GM18870 (cell line): ENCODE measurements around the gene NDUFS6.
"Not testable (repeated sequence)": the region's sequence is repeated elsewhere in the genome, so short reads cannot be mapped to it uniquely, and the experiment has no call there.

Experiments
- ATAC-seq: cut with Tn5 transposase; IDR thresholded peaks from one replicate; pipeline ENCODE4 v1.9.1; 2021; ENCODE audit warnings: moderate library complexity; ENCODE audit not compliant: unreplicated experiment

Gene NDUFS6

DNA sequence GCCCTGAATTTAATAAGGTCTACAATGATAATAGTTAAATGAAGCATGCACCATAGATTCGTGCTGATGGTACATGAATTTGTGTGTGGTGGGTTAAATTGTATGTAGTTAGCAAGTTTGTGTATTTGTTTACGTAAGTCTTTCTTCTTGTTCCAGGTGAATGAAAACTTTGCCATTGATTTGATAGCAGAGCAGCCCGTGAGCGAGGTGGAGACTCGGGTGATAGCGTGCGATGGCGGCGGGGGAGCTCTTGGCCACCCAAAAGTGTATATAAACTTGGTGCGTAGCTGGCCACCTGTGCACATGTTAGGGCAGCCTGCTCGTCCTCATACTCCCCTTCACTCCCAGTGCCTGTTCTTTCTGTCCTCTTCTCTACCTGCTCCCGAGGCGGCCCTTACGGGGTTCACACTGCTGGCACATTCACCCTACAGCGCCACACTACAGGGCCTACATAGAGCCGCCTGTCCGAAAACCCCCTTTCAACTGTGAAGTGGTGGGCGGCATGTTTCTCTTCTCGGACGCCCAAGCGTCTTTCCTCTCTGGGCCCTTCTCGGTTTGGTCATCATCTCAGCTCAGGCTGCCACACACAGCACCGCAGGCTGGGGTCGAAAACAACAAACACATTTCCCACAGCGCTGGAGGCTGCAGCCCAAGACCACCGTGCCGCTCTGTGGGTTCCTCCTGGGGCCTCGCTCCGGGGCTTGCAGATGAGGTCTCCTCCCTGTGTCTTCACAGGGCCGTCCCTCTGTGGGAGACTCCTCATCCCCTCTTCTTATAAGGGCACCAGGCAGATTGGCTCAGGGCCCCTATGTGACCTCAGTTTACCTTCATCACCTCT is 13.2 kb downstream of the NDUFS6 start:
- ATAC-seq, result no peak

DNA sequence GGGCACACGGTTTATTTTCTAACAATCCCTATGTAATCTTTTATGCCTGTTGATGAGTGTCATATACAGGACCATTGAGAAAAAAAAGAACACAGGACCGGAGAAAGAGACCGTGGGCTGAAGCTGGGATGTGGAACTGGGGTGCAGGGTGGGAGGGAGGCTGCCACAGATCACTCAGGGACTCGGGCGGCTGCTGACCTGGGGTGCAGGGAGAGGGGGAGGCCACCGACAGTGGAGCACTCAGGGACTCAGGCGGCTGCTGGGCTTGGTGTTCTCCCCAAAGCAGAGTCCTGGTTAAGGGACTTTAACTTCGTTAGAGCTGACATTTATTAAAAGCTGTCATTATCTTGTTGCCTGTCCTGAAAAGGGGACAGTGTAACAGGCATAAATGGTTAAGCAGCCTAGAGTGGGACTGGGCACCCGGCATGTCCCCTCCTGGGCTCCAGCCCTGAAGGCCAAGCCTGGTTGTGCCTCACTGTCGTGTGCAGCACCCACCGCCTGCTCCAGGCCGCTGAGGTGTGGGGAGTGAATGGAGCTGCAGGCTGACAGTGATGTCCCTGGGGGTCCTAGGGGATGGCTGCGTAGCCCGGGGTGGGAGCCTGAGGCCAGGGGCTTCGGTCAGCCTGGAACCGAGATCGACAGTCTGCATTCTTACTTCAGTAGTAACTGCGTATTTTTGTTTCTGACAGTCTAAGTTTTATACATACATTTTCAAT is 14.0 kb downstream of the NDUFS6 start:
- ATAC-seq, result no peak

DNA sequence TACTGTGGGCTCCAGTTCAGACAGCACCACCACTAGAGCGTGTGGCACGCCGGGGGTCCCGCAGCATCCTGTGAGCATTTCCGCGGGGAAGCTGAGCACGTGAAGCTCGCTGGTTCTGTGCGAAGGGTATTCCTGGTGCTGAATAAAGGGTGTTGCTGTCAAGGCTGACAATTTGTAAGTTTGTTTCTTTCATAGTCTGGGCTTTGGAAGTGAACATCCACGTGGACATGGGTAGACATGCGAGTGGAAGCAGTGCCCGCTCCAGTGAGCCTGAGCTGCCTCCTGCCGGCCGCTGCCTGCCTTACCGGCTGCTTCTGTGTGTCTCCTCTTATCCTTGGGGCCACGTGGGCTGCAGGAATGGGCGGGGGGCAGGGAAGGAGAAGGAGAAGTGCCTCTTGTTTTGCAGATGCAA is 14.7 kb downstream of the NDUFS6 start:
- no peak for ATAC-seq

DNA sequence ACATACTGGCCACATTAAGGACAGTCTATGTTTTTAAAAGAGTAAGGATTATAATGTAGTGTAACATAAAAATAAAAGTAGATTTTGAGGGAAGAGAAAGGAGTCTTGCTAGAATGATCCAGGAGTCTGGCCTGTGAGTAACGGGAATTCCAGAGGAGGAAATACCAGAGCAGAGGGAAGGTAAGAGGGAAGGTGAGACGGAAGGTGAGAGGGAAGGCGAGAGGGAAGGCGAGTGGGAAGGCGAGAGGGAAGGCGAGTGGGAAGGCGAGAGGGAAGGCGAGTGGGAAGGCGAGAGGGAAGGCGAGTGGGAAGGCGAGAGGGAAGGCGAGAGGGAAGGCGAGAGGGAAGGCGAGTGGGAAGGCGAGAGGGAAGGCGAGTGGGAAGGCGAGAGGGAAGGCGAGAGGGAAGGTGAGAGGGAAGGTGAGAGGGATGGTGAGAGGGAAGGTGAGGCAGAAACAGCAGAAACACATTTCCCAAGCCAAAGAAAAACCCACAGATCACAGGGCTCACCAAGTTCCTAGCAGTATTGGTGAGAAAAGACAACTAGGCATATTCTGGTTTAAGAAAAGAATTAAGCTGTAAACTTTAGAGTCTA is 15.4 kb downstream of the NDUFS6 start:
- ATAC-seq, result not testable (repeated sequence)

DNA sequence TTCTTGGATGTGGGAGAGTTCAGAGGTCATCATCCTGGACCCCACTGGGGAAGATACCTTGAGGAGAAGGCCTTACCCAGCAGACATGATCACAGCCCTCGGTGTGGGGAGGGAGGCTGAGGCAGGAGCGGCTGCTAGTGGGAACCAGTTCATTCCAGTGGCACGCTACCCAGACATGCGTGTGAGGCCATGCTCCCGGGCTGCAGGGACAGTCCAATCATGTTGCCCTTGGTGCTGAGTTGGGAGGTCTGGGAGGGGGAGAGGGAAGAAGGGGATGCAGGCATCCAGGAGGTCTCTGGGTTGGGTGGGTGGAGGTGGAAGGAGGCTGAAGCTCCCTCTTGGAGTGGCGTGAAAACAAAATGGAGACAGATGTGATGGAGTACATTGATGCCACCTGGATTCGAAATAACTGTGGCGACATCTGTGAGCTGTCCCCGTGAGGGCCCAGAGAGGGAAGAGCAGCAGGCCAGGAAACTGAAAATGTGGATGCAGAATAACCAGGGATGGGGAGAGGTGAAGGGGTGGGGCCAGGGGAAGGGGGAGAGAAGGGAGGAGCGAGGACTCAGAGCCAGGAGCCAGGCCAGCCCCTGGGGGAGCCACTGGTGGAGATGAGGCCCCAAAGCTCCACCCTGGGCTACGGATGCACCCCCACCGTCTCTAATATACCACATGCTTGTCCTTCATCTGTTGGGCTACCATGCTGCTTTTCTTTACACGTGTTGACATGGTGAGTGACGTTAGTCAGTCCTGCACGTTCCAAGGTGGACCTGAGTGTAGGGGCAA is 16.2 kb downstream of the NDUFS6 start:
- no peak for ATAC-seq

DNA sequence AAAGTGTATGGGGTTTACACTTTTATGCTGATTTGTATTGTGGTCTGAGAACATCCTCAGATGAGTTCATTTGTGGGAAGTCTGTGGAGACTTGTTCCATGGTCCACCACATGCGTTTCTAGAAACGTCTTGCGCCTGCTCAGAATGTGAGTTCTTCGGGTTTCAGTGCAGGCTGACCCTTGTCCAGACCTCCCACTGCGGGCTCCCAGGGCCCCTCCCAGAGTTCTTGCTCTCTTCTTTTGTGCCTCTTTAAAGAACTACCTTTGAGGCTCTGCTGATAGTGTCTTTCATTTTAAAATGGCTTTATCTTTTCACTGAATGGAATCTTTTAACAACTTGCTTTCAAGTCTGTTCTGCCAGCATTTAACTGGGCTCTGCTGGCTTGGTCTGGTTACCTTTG is 17.6 kb downstream of the NDUFS6 start:
- no peak for ATAC-seq

DNA sequence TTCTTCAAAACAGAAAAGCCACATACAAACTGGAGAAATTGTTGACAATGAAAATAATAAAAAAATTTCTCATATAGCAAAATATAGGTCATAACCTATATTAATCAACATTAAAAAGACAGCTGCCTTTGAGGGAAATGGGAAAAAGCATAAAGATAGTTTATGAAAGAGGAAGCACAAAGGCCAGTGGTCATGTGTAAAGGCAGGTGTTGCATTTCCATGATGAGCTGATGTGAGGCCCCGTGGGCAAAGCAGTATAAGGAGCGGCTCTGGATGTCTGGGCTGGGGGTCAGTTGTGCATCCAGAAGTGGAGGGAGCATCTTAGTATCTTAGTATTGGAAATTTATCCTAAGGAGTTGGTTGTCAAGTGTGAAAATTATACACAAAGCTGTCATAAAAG is 18.3 kb downstream of the NDUFS6 start:
- ATAC-seq, result no peak

DNA sequence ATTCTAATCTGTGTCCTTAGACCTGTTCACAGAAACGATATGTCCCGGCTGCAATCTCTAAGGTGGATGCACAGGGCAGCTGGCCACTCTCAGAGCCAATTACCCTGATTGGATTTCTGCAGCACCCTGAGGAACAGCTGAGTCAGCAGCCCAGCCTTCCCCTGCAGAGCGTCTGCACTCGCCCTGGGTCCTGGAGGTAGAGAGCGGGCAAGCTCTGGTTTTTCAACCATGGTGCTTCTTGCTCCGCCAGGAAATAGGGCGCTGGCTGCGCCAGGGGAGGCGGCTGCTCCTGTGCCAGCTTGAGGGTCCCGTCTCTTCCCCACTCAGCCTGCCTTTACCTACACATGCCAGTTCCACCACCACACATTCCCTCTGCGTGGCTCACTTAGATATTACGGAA is 19.2 kb downstream of the NDUFS6 start:
- ATAC-seq, result no peak

DNA sequence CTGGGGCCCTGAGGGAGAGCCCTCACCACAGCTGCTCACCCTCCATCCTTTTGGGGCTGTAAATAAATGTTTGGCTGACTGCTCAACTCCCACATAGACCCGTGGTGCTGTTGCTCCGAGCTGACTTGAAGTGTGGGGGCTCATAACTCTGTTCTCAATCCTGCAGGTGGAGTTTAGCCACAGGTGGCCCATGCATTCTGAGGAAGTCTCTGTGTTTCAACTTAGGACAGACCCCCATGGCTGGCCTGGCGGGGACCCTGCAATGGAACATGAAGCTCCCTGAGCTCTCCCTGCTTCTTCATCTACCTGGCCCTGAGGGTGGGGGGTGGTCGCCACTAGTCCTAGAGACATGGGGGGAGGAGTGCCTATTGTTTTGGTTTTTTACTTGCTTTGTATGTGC is 19.7 kb downstream of the NDUFS6 start:
- no peak for ATAC-seq

DNA sequence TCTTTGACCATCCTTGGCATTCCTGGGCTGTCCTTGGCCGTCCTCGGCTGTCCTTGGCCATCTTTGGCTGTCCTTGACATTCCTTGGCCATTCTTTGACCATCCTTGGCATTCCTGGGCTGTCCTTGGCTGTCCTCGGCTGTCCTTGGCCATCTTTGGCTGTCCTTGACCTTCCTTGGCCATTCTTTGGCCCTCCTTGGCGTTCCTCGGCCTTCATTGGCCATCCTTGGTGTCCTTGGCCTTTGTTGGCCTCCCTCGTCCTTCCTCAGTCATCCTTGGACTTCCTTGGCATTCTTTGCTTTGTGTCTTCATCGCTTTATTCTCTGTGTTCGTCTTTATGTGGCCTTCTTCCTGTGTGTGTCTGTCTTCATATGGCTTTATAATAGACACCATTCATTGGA is 20.7 kb downstream of the NDUFS6 start:
- no peak for ATAC-seq

DNA sequence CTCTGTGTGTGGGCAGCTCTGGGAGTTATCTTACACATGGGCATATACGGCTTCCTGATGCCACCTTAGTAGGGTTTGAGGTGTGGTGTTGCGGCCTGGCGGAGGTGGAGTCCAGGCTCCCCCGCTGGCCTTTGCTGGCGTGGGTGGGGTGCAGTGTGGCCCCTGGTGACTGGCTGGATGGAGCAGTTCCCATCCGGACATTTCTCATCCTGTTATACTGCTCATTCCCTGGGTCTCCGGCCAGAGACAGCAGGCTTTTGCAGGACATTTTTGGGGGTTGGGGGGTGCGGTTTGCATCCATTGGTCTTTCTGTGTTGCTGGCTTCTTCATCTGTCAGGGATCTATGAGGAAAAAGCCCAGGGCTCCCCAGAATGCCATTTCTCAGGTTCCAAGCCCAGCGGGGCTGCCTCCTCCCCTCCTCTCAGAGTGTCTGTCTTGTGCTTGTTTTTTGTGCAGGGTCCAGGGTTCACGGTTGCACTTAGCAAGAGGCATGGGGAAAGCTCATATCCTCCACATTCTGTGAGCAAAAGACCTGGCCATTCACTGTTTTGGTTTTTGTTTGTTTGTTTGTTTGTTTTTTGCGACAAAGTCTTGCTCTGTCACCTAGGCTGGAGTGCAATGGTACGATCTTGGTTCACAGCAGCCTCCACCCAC is 22.3 kb downstream of the NDUFS6 start:
- no peak for ATAC-seq

DNA sequence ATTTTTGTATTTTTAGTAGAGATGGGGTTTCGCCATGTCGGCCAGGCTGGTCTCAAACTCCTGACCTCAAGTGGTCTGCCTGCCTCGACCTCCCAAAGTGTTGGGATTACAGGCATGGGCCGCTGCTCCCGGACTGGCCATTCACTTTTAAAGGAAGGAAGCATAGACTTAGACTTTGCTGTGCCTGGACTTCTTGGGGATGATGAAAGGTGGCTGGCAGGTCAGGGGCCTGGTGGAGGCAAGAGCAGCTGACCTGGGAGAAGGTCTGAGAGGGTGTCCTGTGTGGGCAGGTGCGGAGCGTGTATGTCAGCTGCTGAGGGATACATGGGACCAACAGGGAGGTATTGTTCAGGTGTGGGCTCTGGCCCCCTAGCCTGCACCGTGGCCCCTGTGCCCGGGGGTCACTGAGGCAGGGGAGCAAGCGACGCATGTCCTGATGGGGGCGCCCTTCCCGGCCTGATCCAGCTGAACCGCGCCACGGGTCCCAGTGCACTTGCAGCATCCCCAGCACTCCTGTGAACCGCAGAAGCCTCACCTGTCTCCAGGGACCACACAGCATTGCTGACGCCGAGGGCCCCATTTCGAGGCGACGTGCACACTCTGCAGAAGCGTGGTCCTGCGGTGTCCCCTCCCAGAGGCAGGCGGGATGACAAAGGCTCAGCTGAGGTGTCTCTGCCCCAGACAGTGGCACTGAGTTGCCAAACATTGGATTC is 23.1 kb downstream of the NDUFS6 start:
- ATAC-seq, result no peak

DNA sequence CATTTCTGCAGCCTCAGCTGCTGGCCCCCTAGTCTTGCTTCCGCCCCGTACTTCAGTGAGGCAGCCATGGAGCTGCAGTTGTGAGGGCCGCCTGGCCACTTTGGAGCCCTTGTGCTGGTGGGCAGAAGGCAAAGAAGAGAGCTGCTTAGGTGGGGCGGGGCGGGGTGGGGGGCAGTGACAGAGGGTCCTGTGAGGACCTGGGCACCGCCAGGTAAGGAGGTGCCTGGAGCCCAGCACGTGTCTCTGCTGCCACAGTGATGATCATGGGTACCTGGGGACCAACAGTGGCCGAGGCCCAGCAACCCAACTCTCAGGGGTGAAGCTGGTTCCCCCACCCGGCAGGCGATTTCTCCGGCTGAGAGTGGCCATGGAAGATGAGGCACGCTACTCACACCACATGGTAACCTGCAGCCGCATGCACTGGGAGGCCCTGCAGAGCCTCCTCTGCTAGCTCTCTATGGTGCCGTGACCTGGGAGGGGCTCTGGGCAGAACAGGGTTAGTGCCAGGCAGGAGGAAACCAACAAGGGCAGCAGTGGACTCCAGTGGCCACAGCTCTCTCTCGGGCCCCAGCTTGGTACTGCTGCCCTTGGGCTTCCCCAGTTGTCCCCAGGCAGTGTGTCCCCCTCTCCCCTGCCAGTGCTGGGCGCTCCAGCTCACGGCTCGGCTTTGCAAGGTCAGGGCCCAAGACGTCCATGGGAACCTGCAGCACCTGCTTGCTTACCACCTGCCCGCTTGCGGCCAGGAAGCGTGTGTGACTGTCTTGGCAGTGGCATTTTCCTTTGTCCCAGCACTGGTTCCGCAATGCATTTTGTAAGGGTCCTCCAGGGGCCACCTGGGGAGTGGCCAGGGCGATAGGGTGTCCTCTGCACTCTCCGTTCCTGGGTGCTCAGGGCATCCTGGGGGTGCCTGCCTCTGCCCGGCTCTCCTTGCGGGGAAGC is 24.0 kb downstream of the NDUFS6 start:
- no peak for ATAC-seq

DNA sequence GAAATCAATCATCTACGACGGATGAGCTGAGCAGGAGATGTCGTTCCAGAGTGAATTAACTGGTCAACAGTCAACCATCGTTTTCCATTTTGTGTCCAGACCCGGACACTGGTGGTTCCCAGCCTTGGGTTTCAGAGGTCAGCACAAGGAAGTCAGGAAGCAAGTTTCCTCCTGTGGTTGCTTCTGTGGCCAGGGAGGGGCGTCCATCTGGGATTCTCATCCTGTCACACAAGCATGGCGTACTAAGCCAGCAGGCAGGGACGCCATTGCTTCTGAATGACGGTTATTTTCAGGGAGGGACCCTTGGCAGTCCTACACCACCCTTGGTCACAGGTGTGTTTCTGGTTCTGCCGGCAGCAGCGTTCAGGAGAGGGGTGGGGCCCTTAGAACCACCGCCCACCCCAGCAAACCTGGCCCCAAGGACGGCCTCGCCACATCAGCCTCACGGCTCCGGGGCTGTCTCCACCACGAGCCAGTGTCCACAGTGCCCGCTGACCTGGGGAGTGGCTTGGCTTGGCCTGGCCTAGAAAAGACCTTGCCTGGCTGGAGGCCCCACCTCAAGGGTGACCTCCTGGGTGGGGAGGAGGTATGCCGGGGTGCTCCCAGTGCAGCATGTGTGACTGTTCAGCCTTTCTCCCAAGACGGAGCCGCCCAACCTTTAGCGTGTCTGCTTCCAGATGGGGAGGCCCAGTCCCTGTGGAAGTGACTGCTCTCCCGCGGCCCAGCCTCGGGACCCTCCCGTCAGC is 25.2 kb downstream of the NDUFS6 start:
- no peak for ATAC-seq

DNA sequence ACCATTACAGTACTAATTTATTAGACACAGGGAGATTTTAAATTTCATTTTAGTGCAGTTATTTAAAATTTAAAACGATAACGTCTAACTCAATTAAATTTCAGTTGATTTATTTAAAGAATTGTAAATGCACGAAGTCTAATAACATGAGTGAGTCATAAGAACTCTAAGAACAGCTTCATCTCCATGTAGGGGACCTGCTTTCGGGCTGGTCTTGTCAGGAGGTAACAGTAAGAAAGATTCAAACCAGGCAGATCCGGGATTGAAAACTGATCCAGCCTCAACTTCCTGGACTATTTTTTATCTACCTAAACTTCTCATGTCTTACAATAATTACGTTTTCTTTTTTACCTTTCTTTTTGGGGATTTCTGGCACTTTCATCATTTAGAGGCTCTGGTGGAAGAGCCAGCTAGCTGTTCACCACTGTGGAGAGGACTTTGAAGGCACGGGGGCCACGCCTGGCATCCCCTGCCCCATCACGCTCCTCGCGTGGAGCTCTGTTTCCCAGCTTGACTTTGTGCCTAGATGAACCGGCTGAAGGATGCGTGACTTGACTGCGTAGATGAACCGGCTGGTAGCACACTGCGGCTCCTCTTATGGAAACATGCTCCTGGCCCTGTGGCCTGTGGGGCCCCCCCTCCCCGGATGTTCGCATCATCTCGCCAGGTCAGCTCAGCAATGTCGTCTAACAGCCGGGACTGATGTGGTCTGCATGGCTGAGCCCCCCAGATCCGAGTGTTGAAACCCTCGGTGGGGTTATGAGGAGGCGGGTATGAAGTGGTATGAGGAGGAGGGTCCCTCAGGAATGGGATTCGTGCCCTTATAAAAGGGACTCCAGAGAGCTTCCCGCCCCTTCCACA is 26.0 kb downstream of the NDUFS6 start:
- no peak for ATAC-seq

DNA sequence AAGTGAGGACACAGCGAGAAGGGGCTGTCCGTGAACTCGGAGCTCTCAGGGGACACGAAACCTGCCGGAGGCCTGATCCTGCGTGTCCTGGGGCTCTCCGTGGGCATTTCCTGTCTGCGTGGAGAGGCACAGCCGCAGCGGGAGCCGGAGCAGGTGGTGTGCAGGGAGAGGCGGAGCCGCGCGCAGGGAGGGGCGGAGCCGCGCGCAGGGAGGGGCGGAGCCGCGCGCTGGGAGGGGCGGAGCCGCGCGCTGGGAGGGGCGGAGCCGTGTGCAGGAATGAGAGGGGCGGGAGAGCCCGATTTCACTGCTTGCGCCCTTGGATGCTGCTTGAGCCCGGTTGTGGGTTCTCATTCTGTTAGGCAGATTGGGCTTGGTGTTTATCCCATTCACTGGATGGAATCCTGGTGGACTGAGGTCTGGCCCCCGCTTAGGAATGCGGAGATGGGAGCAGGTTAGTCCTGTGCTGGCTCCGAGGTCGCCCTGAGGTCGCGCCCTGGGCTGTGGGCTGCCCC is 26.7 kb downstream of the NDUFS6 start:
- ATAC-seq, result no peak

DNA sequence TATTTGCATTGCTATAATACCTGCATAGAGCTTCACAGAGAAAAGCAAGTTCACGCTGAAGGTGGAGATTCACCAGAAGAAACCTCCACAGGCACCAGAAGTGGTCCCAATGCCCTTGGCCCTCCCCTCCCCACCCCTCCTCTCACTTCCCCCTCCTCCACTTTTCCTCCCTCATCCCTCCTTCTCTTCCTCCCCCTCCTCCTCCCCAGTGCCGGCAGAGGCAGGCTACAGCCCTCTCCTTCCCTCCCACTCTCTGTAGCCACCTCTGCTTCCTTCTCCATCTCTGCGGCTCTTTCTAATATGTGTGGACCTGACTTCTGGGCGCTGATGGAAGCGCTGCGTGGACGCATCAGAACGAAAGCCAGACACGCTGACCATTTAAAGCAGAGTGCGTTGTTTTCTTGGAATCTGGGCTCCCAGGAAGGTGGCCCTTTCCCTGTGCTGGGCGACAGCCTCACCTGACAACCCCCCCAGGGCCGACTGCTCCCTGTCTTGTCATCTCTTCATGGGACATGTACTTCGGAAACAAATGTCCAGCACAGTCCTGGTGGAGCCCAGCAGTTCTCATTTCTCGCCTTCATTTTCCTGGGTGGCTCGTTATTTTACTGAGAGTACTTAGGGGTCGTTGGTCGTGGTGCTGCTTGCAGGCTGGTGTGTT is 29.5 kb downstream of the NDUFS6 start:
- no peak for ATAC-seq
